Stimulated activated CD4-positive, alpha-beta T cell treated with anti-CD3 and anti-CD28 coated beads, TNF-alpha, amount 100 ng/mL, for 1 hour (primary cell): ENCODE measurements around the gene GARNL3.
A peak's percentile ranks its signal among the peaks of the same experiment; 100 is the strongest.

Experiments used
- DNase-seq, 3 donors: peaks; one replicate each; pipeline ENCODE4 v3.0.0-alpha.2; 2020; ENCODE audit warnings: low read depth in 3 of 3, low spot score in 1 of 3

Gene GARNL3

GRCh38 chr9:127399736-127400269, 135.2 kb downstream of the GARNL3 start:
- no peak for DNase-seq

GRCh38 chr9:127402401-127403090, 138.0 kb downstream of the GARNL3 start:
- no peak for DNase-seq

- DNase-seq: no peak
These were observed 139.1 kb downstream of the GARNL3 start for GRCh38 chr9:127403507-127404192.

- DNase-seq: no peak
These were observed 140.1 kb downstream of the GARNL3 start for GRCh38 chr9:127404631-127405030.

- DNase-seq: no peak
These were observed 141.0 kb downstream of the GARNL3 start for GRCh38 chr9:127405344-127406125.

GRCh38 chr9:127406799-127407491, 142.4 kb downstream of the GARNL3 start:
- no peak for DNase-seq

GRCh38 chr9:127407492-127407843, 142.9 kb downstream of the GARNL3 start:
- no peak for DNase-seq

GRCh38 chr9:127411122-127411521, 146.5 kb downstream of the GARNL3 start:
- DNase-seq: no peak

- no peak for DNase-seq
These were observed 150.6 kb downstream of the GARNL3 start for GRCh38 chr9:127415141-127415540.

GRCh38 chr9:127415657-127416056, 151.1 kb downstream of the GARNL3 start:
- no peak for DNase-seq

GRCh38 chr9:127417131-127418036, 152.8 kb downstream of the GARNL3 start:
- DNase-seq: no peak

- DNase-seq: peak in 1 of 3 donors; percentile 32
These were observed 153.5 kb downstream of the GARNL3 start for GRCh38 chr9:127418037-127418471.

- DNase-seq: no peak
These were observed 154.8 kb downstream of the GARNL3 start for GRCh38 chr9:127419348-127419747.

GRCh38 chr9:127421057-127421456, 156.5 kb downstream of the GARNL3 start:
- DNase-seq: no peak

GRCh38 chr9:127422133-127422782, 157.7 kb downstream of the GARNL3 start:
- no peak for DNase-seq

GRCh38 chr9:127422787-127423186, 158.2 kb downstream of the GARNL3 start:
- no peak for DNase-seq

GRCh38 chr9:127423476-127423933, 158.9 kb downstream of the GARNL3 start:
- no peak for DNase-seq

GRCh38 chr9:127423934-127424675, 159.5 kb downstream of the GARNL3 start, which contains the start of gene ZNF79:
Gene ZNF79 (plus strand): TSS chr9:127424382. CDS start chr9:127424788, 406 bp downstream.
- DNase-seq: peak; percentile 61 to 86 (median 78)

GRCh38 chr9:127424676-127424999, 160.1 kb downstream of the GARNL3 start:
- no peak for DNase-seq
